DMS53 treated with DMSO at 0.1 percent for 48 hours (cell line): ENCODE data around the gene FBN1.

Source experiments
- DNase-seq: peaks from one replicate; lab custom pipeline; 2025; ENCODE audit not compliant: unreplicated experiment; lab: John Stamatoyannopoulos, UW

Gene FBN1

DNA sequence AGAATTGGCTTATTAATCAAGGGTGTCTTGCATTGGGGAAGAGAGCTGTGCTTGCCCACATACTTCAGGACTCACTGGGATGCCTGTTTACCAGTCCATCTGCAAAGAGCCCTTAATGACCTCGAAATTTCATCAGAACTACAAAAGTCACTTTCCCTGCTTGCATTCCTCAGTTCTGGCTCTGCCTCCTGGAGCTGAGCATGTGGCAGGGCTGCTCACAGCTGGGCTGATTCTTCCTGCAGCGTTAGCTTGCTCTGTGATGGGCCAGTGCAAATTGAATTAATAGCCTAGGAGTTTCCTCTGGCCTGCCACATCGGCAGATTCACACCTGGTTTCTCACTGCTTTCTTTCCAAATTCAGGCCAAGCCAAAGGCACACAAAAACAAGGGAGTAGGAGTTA is 205.4 kb downstream of the FBN1 start:
- DNase-seq, result no peak

DNA sequence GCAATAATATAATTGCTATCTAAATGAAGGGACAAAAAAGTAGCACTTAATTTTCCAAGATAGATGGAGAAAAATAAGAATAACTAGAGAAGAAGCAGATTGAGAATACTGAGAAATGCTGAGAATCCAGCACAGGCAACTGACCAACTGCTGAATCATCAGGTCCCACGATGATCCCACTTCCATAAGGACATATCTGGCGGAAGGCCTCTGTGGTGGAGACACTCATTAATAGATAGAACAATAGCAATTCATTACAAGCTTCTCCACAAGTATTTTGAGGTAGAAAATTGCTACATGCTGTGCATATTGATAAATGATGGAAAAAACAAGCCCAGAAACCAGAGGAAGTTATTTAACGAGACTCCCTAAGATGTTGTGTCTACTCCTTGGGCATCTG is 208.3 kb downstream of the FBN1 start:
- DNase-seq, result no peak

DNA sequence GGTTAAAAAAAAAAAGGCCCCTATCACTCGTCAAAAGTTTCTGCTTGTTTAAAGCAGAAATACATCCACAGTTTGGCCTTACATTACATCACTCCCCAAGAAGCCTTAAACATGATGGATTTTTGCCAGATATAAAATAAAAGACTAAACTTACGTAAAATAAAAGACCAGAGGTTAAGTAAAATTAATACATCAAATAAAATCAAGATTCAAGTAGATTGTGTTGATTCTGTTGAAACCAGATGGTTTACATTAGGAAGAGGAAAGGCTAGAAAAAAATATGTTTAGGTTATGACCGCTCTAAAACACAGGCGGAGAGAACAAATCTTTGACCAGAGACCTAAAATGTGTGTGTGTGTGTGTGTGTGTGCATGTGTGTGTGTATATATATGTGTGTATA is 210.2 kb downstream of the FBN1 start:
- no peak for DNase-seq

DNA sequence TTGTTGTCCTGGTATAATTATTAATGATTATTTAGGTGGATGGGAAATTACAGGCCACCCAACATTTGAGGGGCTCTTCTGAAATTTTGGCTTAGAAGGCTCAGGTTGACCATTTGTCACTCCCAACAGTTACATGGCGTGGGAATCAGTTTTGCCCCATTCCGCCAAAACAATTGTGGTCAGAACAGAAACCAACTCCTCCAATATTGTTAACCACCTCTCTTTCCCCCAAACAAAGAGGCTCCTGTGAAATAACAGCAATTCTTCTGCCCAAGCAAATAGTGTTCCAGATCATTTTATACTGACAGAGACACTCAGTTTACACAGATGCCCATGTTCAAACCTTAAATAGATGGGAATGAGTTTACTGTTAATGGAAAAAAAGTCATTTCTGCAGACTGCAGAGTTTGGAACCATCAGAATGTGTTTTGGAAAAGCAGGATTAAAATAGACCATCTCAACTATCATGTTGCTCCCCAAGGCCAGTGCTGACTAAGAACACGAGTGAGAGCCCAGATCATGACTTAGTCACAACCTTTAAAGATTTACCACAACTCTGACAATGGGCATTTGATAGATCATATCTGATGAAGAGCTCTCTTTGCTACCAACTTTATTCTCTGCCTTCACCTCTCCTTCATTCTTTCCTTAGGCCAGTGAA is 212.2 kb downstream of the FBN1 start:
- no peak for DNase-seq

DNA sequence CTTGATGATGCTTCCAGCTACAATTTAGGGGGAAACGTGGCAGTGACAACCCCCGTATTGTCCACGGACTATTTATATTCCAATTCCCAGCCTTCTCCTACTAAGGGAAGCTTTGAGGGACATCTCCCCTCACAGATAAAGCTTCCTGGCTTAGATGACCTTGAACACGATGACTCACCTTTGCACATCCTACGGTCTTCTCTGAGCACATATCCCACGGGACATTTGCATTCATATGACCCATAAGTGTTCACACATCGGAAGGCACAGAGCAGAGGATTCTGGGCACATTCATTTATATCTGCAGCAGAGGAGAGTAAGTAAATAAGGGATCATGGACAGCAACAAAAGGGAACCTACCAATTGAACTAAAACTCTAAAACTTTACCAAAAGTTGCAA is 212.8 kb downstream of the FBN1 start:
- no peak for DNase-seq

DNA sequence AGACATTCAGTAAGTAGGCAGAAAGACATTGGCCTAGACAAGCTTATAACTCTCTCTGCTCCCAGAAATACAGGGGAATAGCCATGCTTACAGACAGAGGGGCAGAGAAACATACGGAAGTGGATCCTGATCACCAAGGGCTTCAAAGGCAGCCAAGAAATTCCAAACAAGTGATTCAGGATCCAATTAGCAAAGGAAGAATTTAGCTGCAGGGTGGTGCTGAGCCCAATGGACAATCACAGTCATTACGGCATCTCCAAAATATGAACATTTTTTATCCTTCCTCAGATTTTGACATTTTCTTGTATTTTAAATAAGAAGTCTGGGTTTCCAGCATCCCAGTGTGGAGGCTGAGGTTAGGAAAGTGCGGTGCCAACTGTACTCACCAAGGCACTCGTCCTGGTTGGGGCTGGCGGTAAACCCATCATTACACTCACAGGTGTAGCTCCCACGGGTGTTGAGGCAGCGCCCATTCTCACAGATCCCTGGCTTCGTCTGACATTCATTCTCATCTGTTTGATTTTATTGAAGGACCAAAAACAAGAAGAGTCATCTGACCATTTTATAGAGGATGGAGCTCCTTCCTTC is 217.5 kb downstream of the FBN1 start:
- no peak for DNase-seq

DNA sequence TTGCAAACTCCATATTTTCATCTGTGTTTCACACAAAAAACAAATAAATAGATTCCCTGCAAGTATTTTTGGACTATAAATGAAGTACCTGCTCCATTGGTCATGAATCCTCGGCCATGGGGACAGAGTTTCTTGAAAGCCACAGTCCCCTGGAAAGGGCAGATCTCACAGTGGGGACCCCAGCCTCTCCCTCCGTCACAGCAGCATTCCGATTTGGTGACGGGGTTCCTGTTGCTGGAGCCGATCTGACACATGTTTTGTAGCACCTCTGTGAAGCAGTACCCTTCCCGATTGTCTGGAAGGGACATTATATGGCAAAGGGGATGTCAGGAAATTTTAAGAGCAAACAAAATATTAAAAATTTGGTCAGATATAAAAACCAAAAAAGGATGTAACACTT is 218.0 kb downstream of the FBN1 start:
- DNase-seq, result no peak

DNA sequence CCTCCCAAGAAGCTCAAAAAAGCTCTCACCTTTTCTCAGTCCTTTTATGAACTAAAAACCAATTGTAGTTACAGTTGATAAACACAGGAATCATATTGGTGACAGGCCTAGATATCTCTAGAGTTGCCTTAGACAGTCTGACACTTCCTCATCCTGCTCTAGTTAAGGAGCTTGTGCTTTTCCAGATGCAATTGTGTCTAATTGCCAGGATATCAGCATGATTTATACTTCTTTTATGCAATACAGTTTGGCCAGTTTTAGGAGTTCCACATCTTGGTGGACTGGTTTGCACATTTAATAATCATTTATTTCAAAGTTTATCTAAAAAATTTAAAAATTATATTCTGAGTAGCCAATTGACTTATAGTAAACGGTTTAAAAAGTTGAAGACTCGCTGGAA is 218.6 kb downstream of the FBN1 start:
- no peak for DNase-seq

DNA sequence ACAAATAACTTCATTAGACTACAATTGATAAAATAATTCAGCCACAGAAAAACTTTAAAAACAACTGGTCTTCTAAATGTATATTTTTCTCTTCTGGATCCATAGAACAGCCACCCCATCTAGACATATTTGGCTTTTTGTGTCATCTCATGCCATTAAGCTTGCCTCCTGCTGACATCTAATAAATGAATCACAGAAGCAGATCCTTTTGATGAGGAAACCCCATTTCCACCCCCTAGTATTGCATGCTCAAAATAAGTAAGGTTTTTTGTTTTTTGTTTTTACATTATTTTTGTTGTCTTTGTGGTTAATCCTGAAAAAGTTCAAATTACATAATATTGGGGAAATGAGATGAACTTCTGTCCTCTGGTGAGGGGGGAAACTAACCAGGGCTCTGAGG is 219.5 kb downstream of the FBN1 start:
- no peak for DNase-seq

DNA sequence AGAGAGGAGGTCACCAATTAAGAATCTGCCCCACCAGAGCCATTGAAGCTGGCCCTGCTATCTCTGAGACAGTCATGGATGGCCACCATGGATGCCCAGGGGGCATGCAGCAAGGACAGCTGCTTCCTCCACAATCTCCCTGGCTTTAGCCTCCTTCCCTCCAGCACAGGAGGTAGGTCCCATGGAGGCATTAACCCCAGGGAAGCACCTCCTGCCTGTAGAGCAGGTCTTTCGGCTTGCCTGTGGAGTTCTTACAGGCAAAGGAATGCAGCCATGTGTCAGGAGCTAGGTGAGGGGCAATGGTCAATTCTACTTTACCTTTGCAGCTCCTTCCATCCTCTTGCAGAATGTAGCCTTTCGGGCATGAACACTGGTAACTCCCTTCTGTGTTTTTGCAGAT is 220.5 kb downstream of the FBN1 start:
- DNase-seq, result no peak

DNA sequence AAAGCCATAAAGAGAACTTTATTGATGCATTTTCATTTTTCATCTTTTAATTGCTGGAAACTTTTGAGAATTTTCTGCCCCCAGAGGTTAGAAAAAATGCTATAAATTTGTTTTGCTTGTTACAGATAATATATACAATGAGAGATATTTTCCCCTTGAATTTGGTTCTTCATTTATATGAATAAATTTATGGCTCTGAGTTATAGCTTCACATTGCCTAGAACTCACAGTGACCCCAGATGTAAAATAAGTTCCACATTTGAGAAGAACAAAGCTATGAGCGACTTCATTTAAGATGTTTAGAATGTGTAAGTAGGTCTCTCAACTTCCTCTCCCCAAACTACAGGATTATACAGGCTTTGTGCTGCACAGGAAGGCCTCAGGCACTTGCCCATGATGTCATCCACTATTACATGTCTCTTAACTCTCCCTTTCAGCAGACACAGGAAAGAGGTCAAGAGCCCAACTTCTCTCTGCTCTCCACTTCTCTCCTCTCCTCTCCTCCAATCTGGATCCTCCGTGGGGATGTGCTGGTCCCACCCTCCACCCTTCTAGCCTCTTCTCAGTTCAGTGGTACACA is 221.5 kb downstream of the FBN1 start:
- DNase-seq, result no peak

DNA sequence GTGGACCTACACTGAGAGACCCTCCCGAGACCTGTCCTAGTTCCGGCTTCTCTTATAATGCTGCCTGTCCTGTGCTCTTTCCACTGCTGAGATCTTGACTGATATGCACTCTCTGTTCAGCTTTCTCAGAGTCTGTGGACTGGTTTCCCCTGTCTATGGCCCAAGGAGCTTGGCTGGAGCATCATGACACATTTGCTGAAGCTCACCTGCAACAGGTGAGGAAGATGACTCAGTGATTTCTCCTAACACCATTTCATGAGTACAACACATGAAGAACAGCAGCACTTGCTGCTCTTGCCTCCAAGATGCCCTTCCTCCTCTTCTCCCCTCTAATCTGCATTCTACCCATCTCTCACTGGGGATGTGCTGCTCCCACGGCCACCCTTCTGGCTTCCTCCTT is 222.2 kb downstream of the FBN1 start:
- DNase-seq, result no peak

DNA sequence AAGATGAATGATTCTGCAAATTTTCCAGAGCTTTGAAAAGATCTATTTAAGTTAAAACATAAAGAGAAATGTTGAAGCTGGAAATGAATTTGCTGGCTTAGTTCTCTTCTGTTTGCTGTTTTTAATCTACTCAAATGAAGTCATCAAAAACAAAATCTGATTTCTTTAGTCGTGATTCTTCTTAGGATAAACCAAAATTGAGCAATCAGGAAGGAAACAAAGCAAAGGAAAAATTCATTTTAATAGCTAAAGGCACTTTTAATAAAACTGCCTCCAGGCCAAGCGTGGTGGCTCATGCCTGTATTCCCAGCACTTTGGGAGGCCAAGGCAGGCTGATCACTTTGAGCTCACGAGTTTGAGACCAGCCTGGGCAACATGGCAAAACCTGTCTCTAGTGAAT is 223.1 kb downstream of the FBN1 start:
- DNase-seq, result no peak

DNA sequence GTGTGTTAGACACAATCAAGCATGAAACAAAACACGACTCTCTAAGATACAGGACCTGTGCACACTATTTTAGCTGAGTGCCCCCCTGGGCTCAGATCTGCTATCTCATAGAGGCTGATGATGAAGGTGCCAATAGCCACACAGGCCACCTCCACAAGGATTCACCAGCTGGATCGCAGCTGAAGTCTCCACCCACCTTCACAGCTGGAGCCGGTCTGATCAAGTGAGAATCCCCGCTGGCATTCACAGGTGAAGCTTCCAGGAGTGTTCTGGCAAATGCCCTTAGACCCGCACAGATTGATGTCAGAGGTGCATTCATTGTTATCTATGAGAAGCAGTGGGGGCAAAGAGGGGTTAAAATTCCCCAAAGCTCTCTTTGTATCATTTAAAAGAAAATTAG is 224.1 kb downstream of the FBN1 start:
- no peak for DNase-seq

DNA sequence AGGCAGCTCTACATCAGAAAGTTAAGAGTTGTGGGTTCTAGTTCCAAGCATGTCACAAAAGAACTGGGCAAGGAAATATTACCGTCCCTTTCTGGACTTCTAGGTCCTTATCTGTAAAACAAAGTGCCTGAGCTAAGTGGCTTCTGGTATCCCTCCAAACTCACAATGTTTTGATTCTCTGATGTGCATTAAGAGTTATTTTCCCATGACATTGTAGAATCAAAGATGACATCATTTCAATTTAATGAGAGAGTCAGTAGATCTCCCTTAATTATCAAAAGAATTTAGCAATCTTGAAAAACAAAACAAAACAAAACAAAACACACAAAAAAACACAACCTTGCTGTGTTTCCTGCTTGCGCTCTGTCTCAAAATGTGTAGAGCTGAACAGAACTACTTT is 225.6 kb downstream of the FBN1 start:
- DNase-seq, result no peak

DNA sequence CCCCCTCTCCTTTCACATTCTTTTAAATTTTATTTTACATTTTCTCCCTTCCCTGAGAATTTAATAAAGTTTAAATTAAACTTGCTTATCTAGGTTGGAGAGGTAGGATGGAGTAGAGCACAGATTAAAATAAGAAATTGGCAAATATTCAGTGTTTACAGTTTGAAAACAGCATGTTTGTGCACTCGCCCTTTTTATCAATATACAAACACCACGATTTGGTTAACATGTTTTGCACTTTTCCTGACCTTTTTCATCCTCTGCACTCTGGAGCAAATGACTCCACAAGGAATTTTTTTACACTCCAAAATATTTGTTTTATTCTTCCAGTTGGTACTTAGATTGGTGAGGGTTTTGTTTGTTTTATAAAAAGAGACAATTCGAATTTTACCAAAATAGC is 227.2 kb downstream of the FBN1 start:
- DNase-seq, result no peak

DNA sequence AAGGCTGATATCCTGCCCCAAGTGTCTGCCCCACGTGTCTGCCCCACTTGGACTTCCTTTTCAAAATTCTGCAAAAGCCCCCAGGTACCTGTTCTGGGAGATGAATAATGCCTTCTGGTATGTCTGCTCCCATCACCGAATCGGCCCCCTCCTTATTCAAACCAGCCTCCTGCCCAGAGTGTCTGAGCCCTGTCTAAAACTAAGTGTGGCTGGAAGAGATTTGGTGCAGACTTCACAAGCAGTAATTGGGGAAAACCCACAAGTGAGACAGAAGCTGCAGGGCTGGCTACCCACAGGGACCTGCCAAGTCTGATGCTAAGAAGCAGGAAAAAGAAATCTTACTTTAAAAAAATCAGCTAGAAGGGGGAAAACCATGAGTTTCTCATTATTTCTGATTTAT is 229.2 kb downstream of the FBN1 start:
- no peak for DNase-seq

DNA sequence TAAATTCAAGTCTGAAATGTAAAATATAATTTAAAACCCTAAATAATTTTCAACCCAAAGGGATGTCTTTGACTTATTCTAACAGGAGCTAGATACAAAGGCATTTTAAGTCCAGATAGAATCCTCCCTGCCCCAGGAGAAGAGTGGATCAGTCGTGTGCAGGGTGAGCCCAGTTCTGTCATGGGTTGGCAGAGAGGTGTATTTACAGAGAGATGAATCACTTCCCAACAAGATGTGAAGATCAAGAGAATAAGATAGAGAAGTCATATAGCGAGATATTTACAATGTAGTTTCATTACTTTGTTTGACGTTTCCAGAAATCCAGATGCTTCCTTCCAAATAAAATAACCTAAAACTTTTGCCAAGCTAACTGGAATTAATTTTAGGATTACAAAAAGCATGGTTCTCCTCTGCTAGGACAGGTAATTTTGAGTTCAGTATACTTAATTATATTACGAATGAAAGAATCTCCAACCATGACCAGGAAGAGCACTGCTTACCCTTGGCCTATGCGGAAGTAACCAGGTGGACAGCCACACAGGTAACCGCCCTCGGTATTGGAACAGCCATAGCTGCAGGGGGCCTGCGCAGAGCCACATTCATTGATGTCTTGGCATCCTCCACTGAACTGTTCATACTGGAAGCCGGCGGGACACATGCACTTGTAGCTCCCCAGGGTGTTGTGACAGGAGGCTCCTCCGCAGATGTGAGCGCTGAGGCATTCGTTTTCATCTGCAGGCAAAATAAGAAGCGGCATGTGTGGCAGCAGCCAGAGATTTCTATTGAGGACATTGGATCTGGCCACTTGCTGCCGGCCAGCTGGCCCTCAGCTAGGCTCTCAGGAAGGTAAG is 230.2 kb downstream of the FBN1 start:
- DNase-seq, result peak; percentile 28

DNA sequence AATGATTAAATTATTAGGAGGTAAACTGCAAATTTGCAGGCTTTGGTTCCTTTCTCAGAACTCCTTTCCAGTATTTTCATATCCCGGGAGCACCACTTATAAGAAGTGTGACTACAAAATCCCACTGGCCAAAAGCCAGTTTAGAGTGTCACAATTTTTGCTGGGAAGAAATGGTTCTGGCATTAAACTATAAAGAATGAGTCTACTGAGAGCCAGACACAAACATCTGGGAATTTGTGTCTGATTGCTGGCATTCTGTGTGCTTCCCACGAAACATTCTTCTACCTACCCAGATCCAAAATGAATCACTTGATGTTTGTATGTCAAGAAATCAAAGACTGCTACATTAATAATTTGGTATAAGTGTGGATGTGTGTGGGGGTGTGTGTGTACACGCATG is 231.5 kb downstream of the FBN1 start:
- DNase-seq, result no peak

DNA sequence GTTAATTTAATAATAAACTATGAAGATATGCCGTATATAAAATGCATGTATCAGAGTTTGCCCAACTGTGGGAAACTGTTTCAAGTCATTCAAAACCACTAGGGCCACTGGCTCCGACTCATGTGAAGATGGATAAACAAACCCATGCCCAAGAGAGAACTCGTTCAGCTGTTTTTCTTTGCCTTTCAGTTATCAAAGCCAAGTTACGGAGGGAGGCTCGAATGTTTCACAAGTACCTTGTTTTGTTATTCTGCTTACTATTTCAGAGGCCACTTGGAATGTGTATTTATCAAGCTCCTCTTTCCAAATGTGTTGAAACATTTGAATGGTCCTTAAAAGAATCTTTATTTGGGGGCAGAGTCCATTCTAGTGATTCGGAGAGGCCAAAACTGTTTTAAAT is 232.2 kb downstream of the FBN1 start:
- DNase-seq, result no peak

DNA sequence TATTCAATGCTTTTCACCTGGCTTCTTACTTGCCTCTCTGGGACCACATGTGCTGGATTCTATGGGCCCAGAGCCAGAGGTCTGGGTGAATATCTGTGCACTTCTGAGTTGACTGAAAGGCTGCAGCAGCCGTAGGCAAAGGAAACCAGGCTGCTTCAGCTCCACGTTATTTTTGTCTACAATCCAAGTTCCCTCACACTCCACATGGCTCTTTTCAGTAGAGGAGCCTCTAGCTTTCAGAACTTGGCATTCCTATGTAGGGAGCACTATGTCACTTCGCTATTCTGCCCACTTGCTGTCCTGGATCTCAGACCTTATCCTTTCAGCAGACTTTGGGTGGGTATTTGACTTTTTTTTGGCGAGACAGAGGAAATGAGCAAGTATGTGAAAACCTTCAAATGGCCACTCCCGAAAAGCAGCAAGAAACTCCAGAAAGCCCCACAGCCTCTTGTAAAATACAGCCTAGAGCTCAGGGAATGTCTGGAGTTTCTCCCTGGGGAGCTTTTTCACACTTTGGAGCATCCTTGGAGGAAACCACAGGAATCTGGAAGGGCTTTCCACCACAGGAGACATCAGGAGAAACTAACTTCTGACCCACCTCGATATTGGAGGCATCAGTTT is 233.4 kb downstream of the FBN1 start:
- DNase-seq, result no peak

DNA sequence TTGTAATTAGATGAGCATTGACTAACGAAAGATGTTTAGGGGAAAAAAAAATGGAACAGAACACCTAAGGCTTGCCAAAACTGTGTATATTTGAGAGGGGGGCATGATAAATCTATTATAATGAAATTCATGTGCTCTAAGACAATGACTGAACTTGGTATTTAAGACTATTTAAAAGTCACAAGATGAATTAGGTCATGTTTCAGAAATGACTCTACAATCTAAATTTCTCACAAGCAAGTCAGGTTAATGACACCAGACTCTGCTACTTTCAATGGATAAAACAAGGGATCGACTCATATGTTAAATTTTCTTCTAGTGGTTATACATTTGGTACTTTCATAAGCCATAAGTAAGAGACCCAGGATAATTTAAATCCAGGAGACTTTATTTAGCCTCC is 235.9 kb downstream of the FBN1 start:
- DNase-seq, result no peak
